SK-N-MC (cell line): ENCODE measurements around the gene NCOA1.

Experiments
- EZH2 ChIP-seq: fragments of 200-600 bp; sonication (generic); IDR thresholded peaks from one replicate; pipeline ENCODE4 v1.6.1; 2017; ENCODE audit warnings: antibody characterized with exemption
- FOXP2 ChIP-seq: optimal IDR thresholded peaks from 2 replicates; pipeline ENCODE3; 2011; ENCODE audit warnings: mild to moderate bottlenecking, moderate library complexity; ENCODE audit not compliant: insufficient read depth; ENCODE audit errors: extremely low read length, control extremely low read depth
- POLR2AphosphoS5 ChIP-seq: IDR thresholded peaks from 2 replicates; pipeline ENCODE4 v1.6.1; 2012; ENCODE audit warnings: mild to moderate bottlenecking, low read depth, low read length, borderline replicate concordance

DNA sequence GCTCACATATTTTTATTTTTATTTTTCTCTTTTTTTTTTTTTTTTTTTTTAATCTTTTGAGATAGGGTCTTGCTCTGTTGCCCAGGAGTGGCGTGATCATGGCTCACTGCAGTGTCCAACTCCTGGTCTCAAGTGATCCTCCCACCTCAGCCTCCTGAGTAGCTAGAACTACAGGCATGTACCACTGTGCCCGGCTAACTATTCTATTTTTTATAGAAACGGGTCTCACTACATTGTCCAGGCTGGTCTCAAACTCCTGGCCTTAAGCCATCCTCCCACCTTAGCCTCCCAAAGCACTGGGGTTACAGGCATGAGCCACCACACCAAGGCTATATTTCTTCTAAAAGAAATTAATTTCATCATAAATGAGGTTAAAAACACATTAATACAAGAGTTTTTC lies 256.2 kb downstream of the NCOA1 start:
- TF ChIP-seq EZH2 (no peak), FOXP2 (no peak), POLR2AphosphoS5 (no peak)
